ENCODE results near the gene AIP.

Gene AIP

GRCh38 chr11:67492801-67493547 is 10.1 kb downstream of the AIP start:
- no peak for DNase-seq (ENCODE audit: extremely low read depth in 1 of 2, low read depth in 1 of 2)

GRCh38 chr11:67493548-67494370 is 10.9 kb downstream of the AIP start:
- DNase-seq (ENCODE audit: extremely low read depth in 1 of 2, low read depth in 1 of 2) = no peak

GRCh38 chr11:67494371-67495233 is 11.8 kb downstream of the AIP start:
- no peak for DNase-seq (ENCODE audit: extremely low read depth in 1 of 2, low read depth in 1 of 2)

GRCh38 chr11:67495234-67496005 is 12.6 kb downstream of the AIP start:
- no peak for DNase-seq (ENCODE audit: extremely low read depth in 1 of 2, low read depth in 1 of 2)

GRCh38 chr11:67496113-67496512 is 13.3 kb downstream of the AIP start:
- DNase-seq (ENCODE audit: extremely low read depth in 1 of 2, low read depth in 1 of 2) = no peak

DNA sequence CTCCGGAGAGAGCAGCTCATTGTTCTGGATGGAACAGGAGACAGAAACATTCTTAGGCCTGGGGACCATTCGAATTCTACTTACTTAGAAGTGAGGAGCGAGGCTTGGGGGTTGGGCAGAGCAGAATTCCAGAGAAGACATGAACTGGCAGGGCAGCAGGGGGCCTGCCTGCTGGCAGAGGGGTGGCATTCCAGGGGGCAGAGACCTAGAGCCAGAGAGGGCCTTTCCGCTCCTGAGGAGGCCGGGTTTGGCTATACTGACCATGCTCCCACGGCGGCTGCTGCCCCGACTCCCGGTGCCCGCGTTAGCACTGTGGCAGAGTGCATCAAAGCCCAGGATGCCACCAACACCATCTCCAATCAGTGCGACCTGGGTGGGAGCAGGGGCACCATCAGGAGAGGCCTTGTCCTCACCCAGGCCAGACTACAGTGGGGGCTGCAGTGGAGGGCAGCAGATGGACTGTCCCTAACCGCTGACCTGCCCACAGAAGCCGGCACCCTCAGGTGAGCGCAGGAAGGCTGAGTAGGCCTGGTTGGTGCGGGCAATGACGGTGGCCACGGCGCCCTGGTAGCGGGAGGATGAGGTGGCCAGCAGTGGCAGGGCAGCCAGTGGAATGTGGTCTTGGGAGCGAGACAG is 14.9 kb downstream of the AIP start:
- DNase-seq (ENCODE audit: extremely low read depth in 1 of 2, low read depth in 1 of 2) = no peak

GRCh38 chr11:67498544-67498972 is 15.7 kb downstream of the AIP start:
- DNase-seq (ENCODE audit: extremely low read depth in 1 of 2, low read depth in 1 of 2) = no peak

- DNase-seq (ENCODE audit: extremely low read depth in 1 of 2, low read depth in 1 of 2) = no peak
Measured at GRCh38 chr11:67499808-67500483, 17.1 kb downstream of the AIP start.

DNA sequence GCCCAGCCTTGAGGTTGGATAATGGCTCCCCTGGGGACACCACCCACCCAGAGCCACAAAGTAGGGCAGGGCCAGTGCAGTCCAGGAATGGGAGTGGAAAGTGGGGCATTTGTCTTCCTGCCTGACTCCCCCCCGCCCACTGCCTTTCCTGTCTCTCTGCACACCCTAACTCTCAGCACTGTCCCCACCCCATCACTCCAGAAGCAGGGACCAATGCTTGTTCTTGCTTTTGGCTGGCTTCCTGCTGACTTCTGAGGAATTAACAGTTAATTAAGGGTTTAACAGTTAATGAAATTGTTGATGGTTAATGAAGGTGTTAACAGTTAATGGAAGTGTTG is 17.6 kb downstream of the AIP start:
- no peak for DNase-seq (ENCODE audit: extremely low read depth in 1 of 2, low read depth in 1 of 2)

- no peak for DNase-seq (ENCODE audit: extremely low read depth in 1 of 2, low read depth in 1 of 2)
Measured at GRCh38 chr11:67500831-67501715, 18.2 kb downstream of the AIP start.

GRCh38 chr11:67501854-67502253 is 19.0 kb downstream of the AIP start:
- no peak for DNase-seq (ENCODE audit: extremely low read depth in 1 of 2, low read depth in 1 of 2)

- no peak for DNase-seq (ENCODE audit: extremely low read depth in 1 of 2, low read depth in 1 of 2)
Measured at GRCh38 chr11:67502328-67502979, 19.6 kb downstream of the AIP start.

DNA sequence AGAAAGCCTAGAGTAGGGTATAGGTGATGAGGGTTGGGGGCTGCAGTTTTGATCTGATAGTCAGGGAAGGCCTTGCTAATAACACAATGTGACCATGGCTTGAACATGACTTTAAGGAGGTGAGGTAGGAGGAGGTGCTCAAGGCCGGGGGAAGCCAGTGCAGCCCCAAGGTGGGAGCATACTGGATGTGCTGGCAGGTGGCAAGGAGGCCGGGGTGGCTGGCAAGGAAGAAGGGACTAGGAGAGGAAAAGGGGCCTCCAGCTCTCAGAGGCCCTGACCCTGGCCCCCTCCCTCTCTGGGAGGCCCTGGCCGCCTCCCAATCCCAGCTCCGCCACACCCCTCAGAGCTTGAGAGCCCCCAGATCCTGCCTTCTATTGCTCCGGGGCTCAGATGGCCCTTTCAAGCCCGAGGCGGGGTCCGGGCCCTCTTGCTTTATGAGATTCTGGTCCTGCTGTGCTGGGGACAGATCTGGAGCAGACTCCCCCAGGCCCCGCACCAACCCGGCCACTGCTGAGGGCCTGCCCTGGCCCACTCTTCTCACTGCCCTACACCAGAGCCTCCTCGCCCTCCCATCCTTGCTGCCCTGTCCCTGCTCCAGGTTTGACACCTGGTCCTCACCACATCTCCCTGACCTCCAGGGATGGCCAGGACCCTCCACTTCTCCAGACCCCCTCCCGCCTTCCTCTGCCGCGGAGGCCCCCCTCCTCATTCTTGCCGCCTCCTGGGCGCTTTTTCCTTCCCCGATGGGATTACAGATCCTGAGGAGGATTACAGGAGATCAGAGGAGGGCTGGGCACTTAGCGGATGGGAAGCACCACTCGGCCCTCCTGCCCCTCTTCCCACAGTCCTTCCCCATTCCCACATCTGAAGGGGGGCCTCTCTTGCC is 20.5 kb downstream of the AIP start:
- DNase-seq (ENCODE audit: extremely low read depth in 1 of 2, low read depth in 1 of 2) = no peak

- DNase-seq (ENCODE audit: extremely low read depth in 1 of 2, low read depth in 1 of 2) = no peak
Measured at GRCh38 chr11:67504005-67504949, 21.5 kb downstream of the AIP start.

GRCh38 chr11:67504950-67505581 is 22.2 kb downstream of the AIP start, which contains the start of gene PITPNM1:
PITPNM1 (minus strand) TSS chr11:67505363; CDS start chr11:67504180, 1,183 bp downstream.
- DNase-seq (ENCODE audit: extremely low read depth in 1 of 2, low read depth in 1 of 2) = peak; percentile 65 to 66
